Hepatocyte (in vitro differentiated cells): ENCODE measurements around the gene NDUFB2. TPM values are rescaled to one million over a fixed set of nuclear protein-coding genes. Genes with fewer than 3 reads are reported as not detected.

Experiments
- DNase-seq: peaks from one replicate; pipeline ENCODE4 v3.0.0-alpha.2; 2016; ENCODE audit warnings: low spot score
- H2AFZ ChIP-seq: fragments of 200-600 bp; sonication (generic); 2 replicates; pipeline ENCODE4 v1.6.0; 2016; ENCODE audit warnings: antibody characterized with exemption, mild to moderate bottlenecking
- H3K27ac ChIP-seq: fragments of 200-600 bp; sonication (generic); 2 replicates; pipeline ENCODE4 v1.5.1; 2016; ENCODE audit warnings: mild to moderate bottlenecking
- H3K27me3 ChIP-seq: fragments of 200-600 bp; sonication (generic); 2 replicates; pipeline ENCODE4 v1.6.1; 2016
- H3K36me3 ChIP-seq: fragments of 200-600 bp; sonication (generic); replicated peaks from 2 replicates; pipeline ENCODE4 v1.5.1; 2016; ENCODE audit warnings: low read depth; ENCODE audit not compliant: insufficient read depth
- H3K4me1 ChIP-seq: fragments of 200-600 bp; sonication (generic); 2 replicates; pipeline ENCODE4 v1.5.1; 2016; ENCODE audit warnings: mild to moderate bottlenecking, moderate library complexity; ENCODE audit not compliant: insufficient read depth
- H3K4me2 ChIP-seq: fragments of 200-600 bp; sonication (generic); 2 replicates; pipeline ENCODE4 v1.6.0; 2016
- H3K4me3 ChIP-seq: fragments of 200-600 bp; sonication (generic); 2 replicates; pipeline ENCODE4 v1.5.1; 2016; ENCODE audit warnings: mild to moderate bottlenecking
- H3K79me2 ChIP-seq: fragments of 200-600 bp; sonication (generic); 2 replicates; pipeline ENCODE4 v1.6.0; 2017; ENCODE audit warnings: mild to moderate bottlenecking
- H3K9me2 ChIP-seq: fragments of 200-600 bp; sonication (generic); replicated peaks from 2 replicates; pipeline ENCODE4 v1.6.0; 2017; ENCODE audit warnings: mild to moderate bottlenecking; ENCODE audit not compliant: insufficient read depth
- H3K9me3 ChIP-seq: fragments of 200-600 bp; sonication (generic); 2 replicates; pipeline ENCODE4 v1.5.1; 2016; ENCODE audit warnings: low read depth, mild to moderate bottlenecking
- H4K20me1 ChIP-seq: fragments of 200-600 bp; sonication (generic); 2 replicates; pipeline ENCODE4 v1.6.0; 2016; ENCODE audit warnings: mild to moderate bottlenecking; ENCODE audit not compliant: insufficient read depth, poor library complexity, severe bottlenecking
- EZH2 ChIP-seq: fragments of 200-600 bp; sonication (generic); IDR thresholded peaks from 2 replicates; pipeline ENCODE4 v1.6.1; 2016; ENCODE audit warnings: antibody characterized with exemption, mild to moderate bottlenecking, borderline replicate concordance
- EZH2phosphoT487 ChIP-seq: fragments of 200-600 bp; sonication (generic); IDR thresholded peaks from one replicate; pipeline ENCODE4 v1.6.1; 2018; ENCODE audit warnings: antibody characterized with exemption, mild to moderate bottlenecking, low read depth, moderate library complexity; ENCODE audit not compliant: unreplicated experiment, severe bottlenecking
- WGBS: methylation state at CpG from one replicate; pipeline ENCODE4 v1.1.6; 2016; ENCODE audit warnings: low lambda C conversion rate; ENCODE audit errors: missing lambda C conversion rate; 5-methylcytosine and 5-hydroxymethylcytosine counted together
- polyA plus RNA-seq: library from polyadenylated mRNA; unstranded; fragments of >200 nt; fragmentation: Nextera tagmentation; extraction: Ambion mirVana; gene quantifications from 2 replicates; pipeline ENCODE4 v1.2.1, GENCODE V29; 2016
- total RNA-seq: library from RNA; depleted of rRNA; stranded (reverse); fragments of >200 nt; gene quantifications from 2 replicates; pipeline ENCODE4 v1.2.3, GENCODE V29; 2014
- TF ChIP-seq, protein P1 (sequence below): fragments of 200-600 bp; sonication (generic); IDR thresholded peaks from 2 replicates; pipeline ENCODE4 v1.5.1; 2016; ENCODE audit warnings: antibody characterized with exemption, mild to moderate bottlenecking; ENCODE audit not compliant: poor library complexity

NDUFB2 gene
- total and polyA plus RNA-seq, 2 experiments from 2014 or later = 372 to 379 TPM

GRCh38 chr7:140694592-140694991 is 1.9 kb upstream of the NDUFB2 start:
- Histone ChIP-seq H3K27me3 (no peaks in the 10 kb centered on the region), H3K9me3 (no peaks in the 10 kb centered on the region), H3K4me2 (no peak overlapping the region), H3K4me3 (no peak overlapping the region), H4K20me1 (peaks cover 9% of the 10 kb centered on the region), H3K9me2 (no peaks in the 10 kb centered on the region), H3K79me2 (peaks cover 23% of the 10 kb centered on the region), H3K27ac (no peak overlapping the region), H3K4me1 (peaks cover 16% of the 10 kb centered on the region), H3K36me3 (no peaks in the 10 kb centered on the region), H2AFZ (no peak overlapping the region)
- WGBS = 92% methylated on average over 6 of the region's 6 CpGs
- TF ChIP-seq EZH2 (no peak), EZH2phosphoT487 (no peak)
- TF ChIP-seq, protein P1, sequence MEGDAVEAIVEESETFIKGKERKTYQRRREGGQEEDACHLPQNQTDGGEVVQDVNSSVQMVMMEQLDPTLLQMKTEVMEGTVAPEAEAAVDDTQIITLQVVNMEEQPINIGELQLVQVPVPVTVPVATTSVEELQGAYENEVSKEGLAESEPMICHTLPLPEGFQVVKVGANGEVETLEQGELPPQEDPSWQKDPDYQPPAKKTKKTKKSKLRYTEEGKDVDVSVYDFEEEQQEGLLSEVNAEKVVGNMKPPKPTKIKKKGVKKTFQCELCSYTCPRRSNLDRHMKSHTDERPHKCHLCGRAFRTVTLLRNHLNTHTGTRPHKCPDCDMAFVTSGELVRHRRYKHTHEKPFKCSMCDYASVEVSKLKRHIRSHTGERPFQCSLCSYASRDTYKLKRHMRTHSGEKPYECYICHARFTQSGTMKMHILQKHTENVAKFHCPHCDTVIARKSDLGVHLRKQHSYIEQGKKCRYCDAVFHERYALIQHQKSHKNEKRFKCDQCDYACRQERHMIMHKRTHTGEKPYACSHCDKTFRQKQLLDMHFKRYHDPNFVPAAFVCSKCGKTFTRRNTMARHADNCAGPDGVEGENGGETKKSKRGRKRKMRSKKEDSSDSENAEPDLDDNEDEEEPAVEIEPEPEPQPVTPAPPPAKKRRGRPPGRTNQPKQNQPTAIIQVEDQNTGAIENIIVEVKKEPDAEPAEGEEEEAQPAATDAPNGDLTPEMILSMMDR = no peak
- DNase-seq = no peak

- 93% methylated on average over 11 of the region's 11 CpGs for WGBS
- Histone ChIP-seq H3K4me2 (no peak overlapping the region), H3K9me3 (no peaks in the 10 kb centered on the region), H3K27ac (peak overlapping the region; percentile 99), H4K20me1 (peaks cover 9% of the 10 kb centered on the region), H3K79me2 (peaks cover 31% of the 10 kb centered on the region), H3K36me3 (no peaks in the 10 kb centered on the region), H2AFZ (no peak overlapping the region), H3K4me3 (no peak overlapping the region), H3K4me1 (peaks cover 16% of the 10 kb centered on the region), H3K27me3 (no peaks in the 10 kb centered on the region), H3K9me2 (no peaks in the 10 kb centered on the region)
- DNase-seq = no peak
- TF ChIP-seq EZH2phosphoT487 (no peak), EZH2 (no peak)
- TF ChIP-seq, protein P1 = no peak
Measured at GRCh38 chr7:140695381-140695780, 1.1 kb upstream of the NDUFB2 start.

DNA sequence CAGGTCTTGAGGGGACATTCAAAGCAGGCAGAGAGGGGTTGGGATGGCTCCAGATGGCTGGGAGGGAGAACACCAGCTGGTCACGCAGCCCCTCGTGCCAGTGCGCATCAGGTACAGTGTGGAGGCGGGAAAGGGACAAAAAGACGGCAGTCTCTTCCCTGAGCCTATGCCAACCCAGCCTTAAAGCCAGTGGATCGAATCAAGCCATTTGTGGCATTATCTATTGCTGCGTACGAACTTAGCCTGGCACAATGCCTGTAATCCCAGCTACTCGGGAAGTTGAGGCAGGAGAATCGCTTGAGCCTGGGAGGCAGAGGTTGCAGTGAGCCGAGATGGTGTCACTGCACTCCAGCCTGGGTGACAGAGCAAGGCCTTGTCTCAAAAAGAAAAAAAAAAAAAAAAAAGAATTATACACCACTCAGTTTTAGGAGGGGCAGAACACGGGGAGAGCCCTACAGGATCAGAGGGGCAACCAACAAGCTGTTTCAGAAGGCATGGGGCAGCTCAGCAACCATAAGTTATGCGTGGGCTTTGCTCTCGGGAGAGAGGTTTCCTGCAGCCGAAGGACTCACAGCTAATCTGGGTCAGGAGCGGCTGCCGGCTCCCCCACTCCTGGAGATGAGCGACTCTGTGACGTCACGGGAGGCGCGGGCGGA is 356 bp upstream of the NDUFB2 start:
- TF ChIP-seq EZH2 (no peak), EZH2phosphoT487 (no peak)
- TF ChIP-seq, protein P1 = no peak
- Histone ChIP-seq H3K9me3 (no peaks in the 10 kb centered on the region), H3K4me3 (peak overlapping the region; percentile 79), H3K4me2 (peak overlapping the region; percentile 94), H3K27me3 (no peaks in the 10 kb centered on the region), H3K9me2 (no peaks in the 10 kb centered on the region), H2AFZ (peak overlapping the region; percentile 59), H3K36me3 (no peaks in the 10 kb centered on the region), H3K4me1 (peaks cover 16% of the 10 kb centered on the region), H3K27ac (peak overlapping the region; percentile 99), H4K20me1 (peaks cover 9% of the 10 kb centered on the region), H3K79me2 (peaks cover 39% of the 10 kb centered on the region)
- peak; percentile 97 for DNase-seq
- WGBS = 42% methylated on average over 19 of the region's 23 CpGs
